ENCODE data around the gene LRRIQ4. TPM values are rescaled to one million over a fixed set of nuclear protein-coding genes. Genes with fewer than 3 reads are reported as not detected.

Gene LRRIQ4
- total and polyA plus RNA-seq, 2 experiments from 2014 or later: 0.15 TPM; not detected in 1

GRCh38 chr3:169846458-169847193 lies 34.0 kb downstream of the LRRIQ4 start:
- Histone ChIP-seq H3K36me3 (no peaks in the 10 kb centered on the region), H3K4me3 (no peak overlapping the region), H3K27me3 (no peaks in the 10 kb centered on the region), H3K9me3 (ENCODE audit: low read depth) (no peaks in the 10 kb centered on the region), H3K4me1 (ENCODE audit: low read depth) (peaks cover 4% of the 10 kb centered on the region), H3K27ac (no peak overlapping the region)
- DNase-seq (ENCODE audit: low read depth in 1 of 2, low spot score in 1 of 2): peak in 1 of 2 donors; percentile 45
- no peak for TF ChIP-seq CTCF (IDR thresholded peaks at IDR 0.05; ENCODE audit: low read depth, low read length)

DNA sequence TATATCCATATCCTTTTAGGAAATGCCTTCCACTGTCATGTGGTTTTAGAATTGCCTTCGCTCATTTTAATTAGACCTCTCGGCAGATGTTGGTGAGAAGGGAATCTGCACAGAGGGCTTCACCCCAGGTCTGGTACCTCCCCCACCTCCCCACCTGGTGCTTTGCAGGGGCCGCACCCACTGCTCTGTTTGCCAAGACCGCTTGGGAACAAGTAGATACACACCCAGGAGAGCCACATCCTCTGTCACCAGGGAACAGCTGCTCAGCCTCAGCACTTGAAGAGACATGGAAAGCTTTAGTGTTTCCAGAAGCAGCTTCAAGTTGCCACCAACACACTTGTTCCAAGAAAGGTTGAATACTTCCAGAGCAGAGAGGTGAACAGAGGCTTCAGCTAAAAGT lies 35.2 kb downstream of the LRRIQ4 start:
- DNase-seq (ENCODE audit: low read depth in 1 of 2, low spot score in 1 of 2): peak in 1 of 2 donors; percentile 76

GRCh38 chr3:169848741-169849140 lies 36.1 kb downstream of the LRRIQ4 start:
- Histone ChIP-seq H3K4me3 (no peak overlapping the region), H3K4me1 (ENCODE audit: low read depth) (peaks cover 4% of the 10 kb centered on the region), H3K36me3 (no peaks in the 10 kb centered on the region), H3K9me3 (ENCODE audit: low read depth) (no peaks in the 10 kb centered on the region), H3K27ac (no peak overlapping the region), H3K27me3 (no peaks in the 10 kb centered on the region)
- no peak for TF ChIP-seq CTCF (IDR thresholded peaks at IDR 0.05; ENCODE audit: low read depth, low read length)
- DNase-seq (ENCODE audit: low read depth in 1 of 2, low spot score in 1 of 2): no peak

More for the DNA sequence above, 35.2 kb downstream of the LRRIQ4 start:
- no peaks in the 10 kb centered on the region for H3K9me3 ChIP-seq (ENCODE audit: low read depth)
- peak overlapping the region; percentile 61 for H3K27ac ChIP-seq
- peaks cover 4% of the 10 kb centered on the region for H3K4me1 ChIP-seq (ENCODE audit: low read depth)
- no peaks in the 10 kb centered on the region for H3K27me3 ChIP-seq
- no peak for TF ChIP-seq CTCF (IDR thresholded peaks at IDR 0.05; ENCODE audit: low read depth, low read length)
- no peak overlapping the region for H3K4me3 ChIP-seq
- H3K36me3 ChIP-seq: no peaks in the 10 kb centered on the region

DNA sequence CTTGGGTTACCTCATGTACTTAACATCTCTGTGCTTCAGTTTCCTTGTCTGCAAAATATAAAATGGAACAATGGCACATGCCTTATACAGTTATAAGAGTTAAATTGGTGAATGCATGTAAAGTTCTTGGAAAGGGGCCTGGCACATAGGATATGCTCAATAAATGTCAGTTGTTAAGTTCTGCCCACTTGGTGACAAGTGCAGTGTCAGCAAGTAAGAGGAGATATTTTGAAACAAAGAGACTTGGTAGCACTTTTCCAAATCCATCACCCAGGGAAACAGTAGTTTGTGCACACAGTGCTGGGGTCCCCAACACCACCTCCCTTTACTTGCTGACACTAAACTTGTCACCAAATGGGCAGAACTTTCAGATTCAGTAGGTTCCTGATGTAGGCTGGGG lies 37.9 kb downstream of the LRRIQ4 start:
- H3K36me3 ChIP-seq: no peaks in the 10 kb centered on the region
- TF ChIP-seq CTCF (IDR thresholded peaks at IDR 0.05; ENCODE audit: low read depth, low read length): no peak
- no peaks in the 10 kb centered on the region for H3K27me3 ChIP-seq
- DNase-seq (ENCODE audit: low read depth in 1 of 2, low spot score in 1 of 2): no peak
- H3K4me3 ChIP-seq: no peak overlapping the region
- H3K4me1 ChIP-seq (ENCODE audit: low read depth): peaks cover 4% of the 10 kb centered on the region
- no peaks in the 10 kb centered on the region for H3K9me3 ChIP-seq (ENCODE audit: low read depth)
- H3K27ac ChIP-seq: no peak overlapping the region

- no peak overlapping the region for H3K4me3 ChIP-seq
- TF ChIP-seq CTCF (IDR thresholded peaks at IDR 0.05; ENCODE audit: low read depth, low read length): no peak
These were observed 42.8 kb downstream of the LRRIQ4 start for GRCh38 chr3:169855514-169855913.

More at GRCh38 chr3:169855514-169855913, 42.8 kb downstream of the LRRIQ4 start:
- Histone ChIP-seq H3K9me3 (ENCODE audit: low read depth) (no peaks in the 10 kb centered on the region), H3K27ac (no peak overlapping the region), H3K36me3 (no peaks in the 10 kb centered on the region), H3K4me1 (ENCODE audit: low read depth) (no peaks in the 10 kb centered on the region), H3K27me3 (no peaks in the 10 kb centered on the region)
- DNase-seq (ENCODE audit: low read depth in 1 of 2, low spot score in 1 of 2): no peak

Data from cardiac muscle cell (in vitro differentiated cells and primary cell).